Peyer's patch (tissue), 4 donors: Measurements from ENCODE around the gene GPR62.

Experiments used
- CTCF ChIP-seq, 6 experiments: fragments of 450-650 bp in 4 of 6; fragments of 200-600 bp in 2 of 6; sonication (generic) in 1 of 6; IDR thresholded peaks; one replicate each; pipeline ENCODE4 v1.5.1; 2017 to 2019; ENCODE audit warnings: antibody characterized with exemption in 6 of 6, mild to moderate bottlenecking in 3 of 6, moderate library complexity in 1 of 6
- POLR2A ChIP-seq, 2 donors: fragments of 450-650 bp; IDR thresholded peaks; one replicate each; pipeline ENCODE4 v1.5.1; 2017; ENCODE audit warnings: antibody characterized with exemption in 2 of 2, mild to moderate bottlenecking in 2 of 2, moderate library complexity in 2 of 2

GRCh38 chr3:51992017-51992682 lies 37.0 kb downstream of the GPR62 start:
- TF ChIP-seq CTCF (IDR thresholded peaks at IDR 0.05): no peak
- TF ChIP-seq POLR2A (IDR thresholded peaks at IDR 0.05): no peak
